Measurements from ENCODE around the gene ABCC10.
"Not testable (repeated sequence)": the region's sequence is repeated elsewhere in the genome, so short reads cannot be mapped to it uniquely, and the experiment has no call there.

ABCC10 gene

DNA sequence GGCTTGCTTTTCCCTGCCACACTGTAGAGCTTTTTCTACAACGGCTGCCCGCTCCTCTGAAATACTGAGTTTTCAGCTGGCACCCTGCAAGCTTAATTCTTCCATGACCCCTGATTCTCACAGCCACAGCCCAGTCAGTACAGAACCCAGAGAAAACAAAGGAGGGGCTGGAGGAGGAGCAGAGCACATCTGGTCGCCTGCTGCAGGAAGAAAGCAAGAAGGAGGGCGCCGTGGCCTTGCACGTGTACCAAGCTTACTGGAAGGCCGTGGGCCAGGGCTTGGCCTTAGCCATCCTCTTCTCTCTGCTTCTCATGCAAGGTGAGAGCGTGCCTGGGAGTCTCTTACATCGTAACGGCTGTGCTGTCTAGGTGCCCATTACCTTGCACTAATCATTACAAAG lies 16.7 kb downstream of the ABCC10 start:
- DNase-seq (ENCODE audit: low spot score), result no peak

DNA sequence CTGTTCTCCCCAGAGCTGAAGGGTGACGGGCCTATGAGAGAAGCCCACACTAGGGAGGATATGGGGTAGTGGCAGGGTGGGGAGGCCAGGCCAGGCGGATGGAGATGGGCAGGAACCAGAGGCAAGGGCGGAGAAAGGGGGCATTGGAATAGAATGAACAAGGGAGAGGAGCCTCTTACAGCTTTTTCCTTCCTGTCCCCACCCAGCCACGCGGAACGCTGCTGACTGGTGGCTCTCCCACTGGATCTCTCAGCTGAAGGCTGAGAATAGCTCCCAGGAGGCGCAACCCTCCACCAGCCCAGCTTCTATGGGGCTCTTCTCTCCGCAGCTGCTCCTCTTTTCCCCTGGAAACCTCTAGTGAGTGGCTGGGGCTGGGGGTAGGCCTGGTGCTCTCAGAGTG lies 17.2 kb downstream of the ABCC10 start:
- DNase-seq (ENCODE audit: low spot score), result no peak

DNA sequence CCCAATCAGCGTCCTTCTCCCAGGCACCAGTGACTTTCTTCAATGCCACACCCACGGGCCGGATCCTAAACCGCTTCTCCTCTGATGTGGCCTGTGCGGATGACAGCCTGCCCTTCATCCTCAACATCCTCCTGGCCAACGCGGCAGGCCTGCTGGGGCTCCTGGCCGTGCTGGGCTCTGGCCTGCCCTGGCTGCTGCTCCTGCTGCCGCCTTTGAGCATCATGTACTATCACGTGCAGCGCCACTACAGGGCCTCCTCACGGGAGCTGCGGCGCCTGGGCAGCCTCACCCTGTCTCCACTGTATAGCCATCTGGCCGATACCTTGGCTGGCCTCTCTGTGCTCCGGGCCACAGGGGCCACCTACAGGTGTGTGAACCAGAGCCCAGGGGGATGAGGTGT lies 18.2 kb downstream of the ABCC10 start:
- no peak for DNase-seq (ENCODE audit: low spot score)

DNA sequence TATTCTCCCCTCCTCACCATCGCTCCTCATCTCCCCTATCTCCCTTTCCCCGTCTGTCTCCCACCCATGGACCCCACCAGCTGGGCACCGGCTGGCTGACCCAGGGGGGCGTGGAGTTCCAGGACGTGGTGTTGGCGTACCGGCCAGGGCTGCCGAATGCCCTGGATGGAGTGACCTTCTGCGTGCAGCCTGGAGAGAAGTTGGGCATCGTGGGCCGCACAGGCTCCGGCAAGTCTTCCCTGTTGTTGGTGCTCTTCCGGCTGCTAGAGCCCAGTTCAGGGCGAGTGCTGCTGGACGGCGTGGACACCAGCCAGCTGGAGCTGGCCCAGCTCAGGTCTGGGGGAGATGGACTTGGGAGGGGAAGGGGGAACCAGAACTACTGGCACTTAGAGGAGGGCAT lies 20.3 kb downstream of the ABCC10 start:
- no peak for DNase-seq (ENCODE audit: low spot score)

DNA sequence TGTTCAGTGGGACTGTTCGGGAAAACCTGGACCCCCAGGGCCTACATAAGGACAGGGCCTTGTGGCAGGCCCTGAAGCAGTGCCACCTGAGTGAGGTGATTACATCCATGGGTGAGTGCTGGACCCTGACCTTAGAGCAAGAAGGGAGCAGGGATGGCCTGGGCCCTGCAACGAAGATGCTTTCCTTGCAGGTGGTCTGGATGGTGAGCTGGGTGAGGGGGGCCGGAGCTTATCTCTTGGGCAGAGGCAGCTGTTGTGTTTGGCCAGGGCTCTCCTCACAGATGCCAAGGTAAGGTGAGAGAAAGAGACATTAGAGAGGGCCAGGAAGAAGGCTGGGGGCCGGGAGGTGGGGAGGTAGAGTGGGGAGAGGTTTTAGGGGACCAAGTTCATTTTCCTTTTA lies 21.6 kb downstream of the ABCC10 start:
- DNase-seq (ENCODE audit: low spot score), result no peak

DNA sequence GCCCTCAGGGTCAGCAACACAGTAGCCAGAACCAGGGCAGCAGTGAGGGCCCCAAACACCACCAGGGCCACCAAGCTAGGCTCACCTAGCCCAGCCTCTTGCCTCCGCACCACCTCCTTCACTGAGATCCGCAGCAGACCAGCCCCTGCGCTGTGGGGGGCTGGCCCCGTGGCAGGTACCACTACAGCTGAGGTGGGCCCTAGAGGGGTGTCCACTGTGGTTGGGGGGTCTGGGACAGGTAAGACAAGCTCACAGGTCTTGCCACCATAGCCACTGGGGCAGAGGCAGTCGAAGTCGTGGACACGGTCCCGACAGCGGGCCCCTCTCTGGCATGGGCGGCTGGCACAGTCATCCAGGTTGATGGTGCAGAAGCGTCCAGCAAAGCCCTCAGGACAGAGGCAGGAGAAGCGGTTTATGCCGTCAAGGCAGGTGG lies 23.4 kb downstream of the ABCC10 start:
- no peak for DNase-seq (ENCODE audit: low spot score)

DNA sequence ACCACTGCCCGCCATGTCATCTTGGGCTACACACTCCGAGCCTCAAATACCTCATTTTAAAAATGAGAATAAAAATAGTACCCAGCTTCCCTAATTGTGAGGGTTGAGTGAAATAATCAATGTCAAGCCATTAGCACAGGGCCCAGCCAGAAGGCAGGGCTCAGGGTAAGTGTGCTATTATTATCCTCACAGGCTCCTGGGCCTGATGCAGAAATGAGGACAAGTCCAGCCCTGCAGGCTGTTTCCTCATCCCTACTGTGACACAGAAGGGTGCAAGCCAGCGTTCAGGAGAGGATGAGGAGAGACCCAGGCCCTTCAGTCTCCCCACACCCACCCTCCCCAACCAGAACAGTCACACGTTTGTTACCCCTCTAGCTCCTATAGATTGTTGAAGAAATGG lies 24.0 kb downstream of the ABCC10 start:
- no peak for DNase-seq (ENCODE audit: low spot score)

DNA sequence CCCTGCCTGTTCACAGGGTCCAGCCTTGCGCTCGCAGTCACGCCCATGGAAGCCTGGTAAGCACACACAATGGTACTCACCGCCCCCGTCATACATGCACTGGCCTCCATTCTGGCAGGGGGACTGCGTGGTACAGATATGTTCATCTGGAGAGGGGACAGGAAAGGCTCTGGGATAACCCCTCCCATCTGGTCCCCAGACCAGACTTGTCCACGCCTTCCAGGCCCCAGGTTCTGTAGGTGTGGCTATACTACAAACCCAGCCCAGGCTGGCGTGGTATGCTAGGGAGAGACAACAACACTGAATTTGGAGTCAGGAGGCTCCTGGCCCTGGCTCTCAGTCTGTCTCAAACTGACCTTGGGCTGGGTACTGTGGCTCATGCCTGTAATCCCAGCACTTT lies 24.6 kb downstream of the ABCC10 start:
- DNase-seq (ENCODE audit: low spot score), result no peak

DNA sequence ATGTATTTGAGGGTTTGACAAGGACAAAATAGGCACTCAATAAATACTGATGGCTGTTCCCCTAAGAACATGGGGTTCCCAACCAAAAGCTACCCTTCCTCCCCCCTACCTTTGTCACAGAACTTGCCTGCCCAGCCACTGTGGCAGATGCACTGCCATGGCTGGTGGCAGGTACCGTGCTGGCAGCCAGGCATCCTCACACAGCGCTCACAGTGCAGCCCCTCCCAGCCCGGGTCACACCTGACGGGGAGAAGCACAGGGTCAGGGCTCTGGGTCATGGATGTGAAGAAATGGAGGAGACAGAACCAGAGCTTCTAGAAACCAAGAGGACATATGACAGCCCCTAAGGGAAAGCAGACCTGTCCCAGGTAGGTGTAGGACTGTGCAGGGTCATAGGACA lies 25.6 kb downstream of the ABCC10 start:
- DNase-seq (ENCODE audit: low spot score), result no peak

DNA sequence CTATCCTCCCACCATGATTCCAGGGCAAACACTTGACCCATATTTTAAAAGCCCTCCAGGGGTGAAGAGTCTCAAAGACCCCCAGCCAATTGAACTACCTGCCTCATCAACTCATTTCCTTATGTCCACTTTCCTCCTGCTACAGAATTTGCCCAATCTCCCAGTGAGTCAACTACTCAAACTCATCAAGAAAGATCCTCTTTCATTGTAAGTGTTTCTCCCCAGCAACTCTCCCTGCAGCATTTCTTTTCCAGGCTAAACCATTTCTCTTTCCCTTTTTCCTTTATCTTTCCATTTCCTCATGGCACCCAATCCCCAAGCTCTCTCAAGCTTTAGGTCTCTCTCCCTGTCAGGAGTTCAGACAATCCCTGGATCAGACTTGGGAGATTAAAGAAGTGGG lies 26.5 kb downstream of the ABCC10 start:
- DNase-seq (ENCODE audit: low spot score), result no peak

DNA sequence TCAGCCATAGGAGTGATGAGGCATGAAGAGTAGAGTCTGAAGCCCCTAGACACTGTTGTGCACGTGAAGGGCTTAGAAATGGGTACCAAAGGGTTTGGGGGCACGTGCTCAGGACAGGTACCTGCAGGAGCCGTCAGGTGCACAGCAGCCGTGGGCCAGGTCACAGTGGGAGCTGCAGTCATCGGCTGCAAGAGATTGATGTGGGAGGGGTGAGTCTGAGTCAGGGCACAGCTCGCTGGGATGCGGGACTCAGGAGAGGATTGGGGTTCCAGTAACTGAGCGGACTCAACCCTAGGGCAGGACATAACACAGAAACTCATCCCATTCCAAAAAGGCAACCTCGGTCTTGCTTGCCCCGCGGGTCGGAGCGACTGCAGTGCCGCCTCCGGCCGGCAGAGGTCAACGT lies 27.0 kb downstream of the ABCC10 start:
- peak; percentile 61 for DNase-seq (ENCODE audit: low spot score)

DNA sequence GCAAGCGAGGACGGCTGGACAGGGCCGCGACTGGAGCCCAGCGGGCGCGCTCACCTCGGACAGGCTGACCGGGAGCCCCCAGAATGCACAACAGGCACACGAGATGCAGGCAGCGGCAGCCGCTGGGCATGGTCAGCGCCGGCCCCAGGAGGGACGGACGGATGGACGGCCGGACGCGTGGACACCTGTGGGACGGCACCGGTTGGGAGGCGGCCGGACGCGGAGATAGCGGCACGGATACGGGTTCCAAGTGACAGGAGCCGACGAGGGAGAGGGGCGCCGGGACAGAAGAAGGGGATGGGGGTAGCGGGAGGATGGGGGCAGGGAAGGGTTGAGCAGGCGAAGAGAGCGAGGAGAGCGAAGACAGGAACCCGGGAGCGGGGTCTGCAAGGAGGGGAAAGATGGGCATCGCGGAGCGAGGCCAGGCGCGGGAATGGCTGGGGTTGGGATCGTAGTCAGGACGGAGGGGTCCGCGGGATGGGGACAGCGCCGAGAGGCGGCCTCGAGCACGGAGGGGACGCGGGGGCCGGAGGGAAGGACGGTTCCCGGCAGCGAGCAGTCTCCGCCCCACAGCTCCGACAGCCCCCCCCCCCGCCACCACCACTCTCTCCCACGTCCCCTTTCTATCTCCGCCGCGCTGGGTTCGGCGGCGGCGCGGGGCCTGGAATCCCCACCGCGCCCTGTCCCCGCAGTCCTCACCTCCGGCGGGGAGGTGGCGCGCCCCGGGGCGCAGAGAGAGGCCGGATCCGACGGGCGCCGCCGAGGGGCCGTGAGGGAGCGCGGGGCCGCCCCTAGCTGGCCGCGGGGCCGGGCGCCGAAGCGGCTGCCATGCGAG lies 27.6 kb downstream of the ABCC10 start:
- DNase-seq (ENCODE audit: low spot score), result peak; percentile 4

DNA sequence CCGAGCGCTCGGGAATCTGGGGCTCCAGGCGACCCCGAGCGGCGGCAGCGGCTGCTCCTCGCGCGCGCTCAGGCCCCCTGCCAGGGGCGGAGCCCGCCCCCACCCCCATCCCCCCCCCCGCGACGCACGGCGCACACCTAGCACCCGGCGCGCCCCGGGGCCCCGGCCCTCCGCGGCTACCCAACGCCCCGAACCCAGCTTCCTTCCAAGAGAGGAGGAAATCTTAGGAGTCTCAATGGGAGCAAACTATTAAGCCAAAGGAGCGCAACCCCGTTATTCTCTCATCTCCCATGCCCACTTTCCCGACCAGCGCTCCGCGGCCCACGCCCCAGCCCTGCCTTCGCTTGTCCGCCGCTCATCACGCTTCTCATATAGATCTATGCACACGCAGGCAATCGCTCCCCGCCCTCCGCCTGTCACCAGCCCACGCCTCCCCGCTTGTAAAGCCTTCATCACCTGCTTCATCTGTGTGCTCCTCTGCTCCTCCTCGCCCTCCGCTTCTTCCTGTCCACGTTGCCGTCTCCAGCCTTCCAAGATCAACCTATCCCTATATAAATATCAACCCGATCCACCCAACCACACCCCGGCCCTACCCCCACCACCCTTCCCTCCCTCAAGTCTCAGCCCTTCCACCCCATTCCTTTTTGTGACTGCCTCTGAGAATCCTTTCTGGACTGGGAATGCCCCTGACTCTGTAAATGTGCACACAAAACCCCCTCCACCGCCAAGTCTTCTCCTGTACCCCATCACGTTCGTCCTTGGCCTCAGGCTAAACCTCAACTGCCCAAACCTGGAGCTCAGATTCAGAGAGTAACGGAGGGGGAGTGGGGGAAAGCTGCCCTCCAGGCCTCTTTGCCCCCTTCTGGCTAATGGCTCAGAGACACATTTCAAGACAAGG lies 28.4 kb downstream of the ABCC10 start, which contains the start of gene DLK2:
Gene DLK2, minus strand, starts transcription at position 18 of the 898 bp plus-strand sequence. CDS start 723 bp downstream, outside the sequence.
- DNase-seq (ENCODE audit: low spot score), result peak; percentile 46

DNA sequence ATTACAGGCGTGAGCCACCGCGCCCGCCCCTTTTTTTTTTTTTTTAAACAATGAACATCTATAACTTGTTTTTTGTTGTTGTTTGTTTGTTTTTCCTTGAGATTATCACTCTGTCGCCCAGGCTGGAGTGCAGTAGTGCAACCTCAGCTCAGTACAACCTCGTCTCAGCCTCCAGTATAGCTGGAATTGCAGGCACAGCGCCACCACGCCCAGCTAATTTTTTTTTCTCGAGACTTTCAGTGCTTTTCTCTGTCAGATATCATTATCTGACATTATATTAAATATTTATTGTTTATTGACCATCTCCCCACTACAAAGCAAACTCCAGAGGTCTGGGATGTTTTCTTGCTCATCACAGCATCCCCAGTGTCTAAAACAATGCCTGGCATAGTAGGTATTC lies 30.3 kb downstream of the ABCC10 start:
- no peak for DNase-seq (ENCODE audit: low spot score)

DNA sequence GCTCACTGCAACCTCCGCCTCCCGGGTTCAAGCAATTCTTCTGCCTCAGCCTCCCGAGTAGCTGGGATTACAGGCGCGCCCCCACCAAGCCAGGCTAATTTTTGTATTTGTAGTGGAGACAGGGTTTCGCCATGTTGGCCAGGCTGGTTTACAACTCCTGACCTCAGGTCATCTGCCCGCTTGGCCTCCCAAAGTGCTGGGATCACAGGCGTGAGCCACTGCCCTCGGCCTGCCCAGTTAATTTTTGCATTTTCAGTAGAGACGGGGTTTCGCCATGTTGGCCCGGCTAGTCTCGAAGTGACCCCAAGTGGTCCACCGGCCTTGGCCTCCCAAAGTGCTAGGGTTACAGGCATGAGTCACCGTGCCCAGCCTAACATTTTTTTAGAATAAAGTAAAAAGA lies 30.8 kb downstream of the ABCC10 start:
- not testable (repeated sequence) for DNase-seq (ENCODE audit: low spot score)

DNA sequence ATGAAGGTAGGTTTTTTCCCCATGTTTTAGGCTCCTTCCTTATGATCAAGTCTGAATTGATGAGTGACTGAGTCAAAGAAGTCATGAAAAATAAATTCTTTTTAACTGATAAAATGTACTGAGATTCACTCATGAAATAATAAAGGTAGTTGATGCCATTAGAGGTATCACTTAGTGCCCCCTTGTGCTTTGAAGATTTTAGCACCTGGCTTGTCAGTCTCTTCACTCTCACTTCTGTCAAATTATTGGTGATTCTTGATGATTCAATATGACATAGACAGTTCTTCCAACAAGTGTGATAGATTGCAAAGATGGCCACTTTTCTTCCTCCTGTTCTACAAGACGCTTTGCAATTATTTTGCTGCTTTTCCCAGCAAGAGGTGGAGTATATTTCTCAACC lies 32.2 kb downstream of the ABCC10 start:
- no peak for DNase-seq (ENCODE audit: low spot score)

DNA sequence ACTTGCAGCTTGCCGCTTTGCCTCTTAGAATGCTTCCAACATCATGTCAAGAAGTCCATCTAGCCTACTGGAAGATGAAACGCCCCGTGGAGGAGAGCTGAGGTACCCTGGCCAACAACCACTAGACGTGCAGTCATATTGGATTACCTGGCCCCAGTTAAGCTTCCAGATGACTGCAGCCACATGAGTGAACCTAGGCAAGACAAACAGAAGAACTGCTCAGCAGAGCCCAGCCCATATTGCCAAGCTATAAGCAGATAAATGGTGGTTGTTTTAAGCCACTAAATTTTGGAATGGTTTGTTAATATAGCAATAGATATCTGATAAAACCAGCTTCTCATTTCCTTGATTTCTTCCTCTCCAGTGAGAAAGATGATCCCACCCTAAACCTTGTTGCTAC lies 32.7 kb downstream of the ABCC10 start:
- no peak for DNase-seq (ENCODE audit: low spot score)

DNA sequence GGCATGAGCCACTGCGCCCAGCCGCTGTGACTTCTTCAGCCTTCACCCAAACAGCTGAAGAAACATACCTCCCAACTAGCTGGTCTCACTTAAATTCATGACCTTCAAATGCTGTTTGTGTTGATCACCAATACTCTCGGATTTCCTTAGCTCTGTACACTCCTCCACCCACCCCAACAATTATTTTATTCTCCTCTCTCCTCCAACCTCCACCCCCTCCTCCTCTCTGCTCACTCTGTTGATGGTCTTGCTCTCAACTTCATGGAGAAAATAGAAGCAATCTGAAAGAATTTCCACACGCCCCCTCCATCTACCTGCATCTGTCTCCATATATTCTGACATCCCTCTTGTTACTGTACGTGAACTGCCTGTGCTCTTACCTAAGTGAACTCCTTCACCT lies 34.6 kb downstream of the ABCC10 start:
- no peak for DNase-seq (ENCODE audit: low spot score)

DNA sequence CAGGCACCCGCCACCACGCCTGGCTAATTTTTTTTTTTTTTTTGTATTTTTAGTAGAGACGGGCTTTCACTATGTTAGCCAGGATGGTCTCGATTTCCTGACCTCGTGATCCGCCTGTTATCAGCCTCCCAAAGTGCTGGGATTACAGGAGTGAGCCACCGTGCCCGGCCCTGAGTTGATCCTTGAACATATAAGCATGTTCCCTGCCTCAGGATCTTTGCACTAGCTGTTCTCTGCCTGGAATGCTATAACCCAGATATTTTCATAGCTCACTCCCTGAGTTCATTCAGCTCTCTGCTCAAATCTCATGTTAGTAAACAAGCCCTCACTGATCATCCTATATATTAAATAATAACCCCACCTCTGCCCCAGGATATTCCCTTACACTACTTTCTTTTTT lies 37.0 kb downstream of the ABCC10 start:
- DNase-seq (ENCODE audit: low spot score), result no peak

DNA sequence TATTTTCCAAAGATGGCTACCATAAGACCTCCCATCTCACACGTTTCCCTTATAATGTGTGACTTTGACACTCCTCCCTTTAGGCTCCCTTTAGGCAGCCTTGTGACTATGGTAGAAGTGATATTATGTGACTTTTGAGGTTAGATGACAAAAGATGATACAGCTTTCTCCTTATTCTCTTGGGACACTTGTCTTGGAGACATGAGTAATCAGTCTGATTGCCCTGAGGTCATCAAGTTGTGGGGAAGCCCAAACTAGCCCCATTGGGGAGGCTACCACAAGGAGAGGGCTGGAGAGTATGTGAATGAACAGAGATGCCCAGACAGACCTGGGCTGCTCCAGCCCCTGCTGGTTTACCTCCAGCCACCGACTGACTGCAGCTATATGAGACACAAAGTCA lies 38.6 kb downstream of the ABCC10 start:
- no peak for DNase-seq (ENCODE audit: low spot score)

DNA sequence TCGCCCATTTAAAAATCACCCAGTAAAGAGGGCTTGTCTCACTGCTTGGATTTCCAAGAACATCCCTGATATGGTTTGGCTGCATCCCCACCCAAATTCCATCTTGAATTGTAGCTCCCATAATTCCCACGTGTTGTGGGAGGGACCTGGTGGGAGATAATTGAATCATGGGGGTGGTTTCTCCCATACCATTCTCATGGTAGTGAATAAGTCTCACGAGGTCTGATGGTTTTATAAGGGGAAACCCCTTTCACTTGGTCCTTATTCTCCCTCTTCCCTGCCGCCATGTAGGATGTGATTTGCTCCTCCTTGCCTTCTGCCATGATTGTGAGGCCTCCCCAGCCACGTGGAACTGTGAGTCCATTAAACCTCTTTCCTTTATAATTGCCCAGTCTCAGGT lies 39.9 kb downstream of the ABCC10 start:
- not testable (repeated sequence) for DNase-seq (ENCODE audit: low spot score)

DNA sequence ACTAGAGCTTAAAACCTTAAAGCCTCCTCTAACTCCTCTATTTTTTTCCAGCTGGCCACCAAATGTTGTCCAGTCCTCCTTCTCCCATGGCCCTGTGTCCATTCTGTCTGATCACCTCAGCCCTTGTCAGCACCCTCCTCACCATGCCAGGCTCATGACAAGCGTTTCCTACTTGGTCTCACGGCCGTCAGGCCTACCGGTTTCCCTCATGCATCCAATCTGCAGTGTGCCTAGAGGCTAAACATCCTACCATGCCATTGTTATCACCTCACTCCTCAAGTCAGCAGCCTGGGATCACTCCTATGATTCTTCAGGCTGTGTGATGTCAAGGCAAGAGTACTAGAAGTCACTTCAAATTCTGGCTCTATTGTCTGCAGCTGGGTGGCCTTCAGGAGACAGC lies 40.4 kb downstream of the ABCC10 start:
- DNase-seq (ENCODE audit: low spot score), result no peak

DNA sequence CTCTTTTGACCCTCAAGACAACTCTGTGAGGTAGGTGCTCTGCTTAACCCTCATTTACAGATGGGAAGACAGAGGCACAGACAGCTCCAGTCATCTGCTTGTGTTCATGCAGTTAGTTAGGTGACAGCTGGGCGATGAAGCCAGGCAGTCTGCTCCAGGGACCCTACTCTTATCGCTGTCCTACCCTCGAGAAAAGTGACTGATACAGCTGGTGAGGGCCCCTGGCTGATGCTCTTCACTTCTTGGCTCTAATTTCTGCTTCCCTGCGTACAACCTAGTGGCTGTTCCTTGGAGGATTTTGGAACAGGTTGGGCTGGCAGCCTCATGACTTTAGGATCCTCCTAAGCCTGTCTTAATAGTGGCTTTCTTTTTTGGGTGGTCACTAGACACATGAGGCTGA lies 40.9 kb downstream of the ABCC10 start:
- DNase-seq (ENCODE audit: low spot score), result no peak

All from CD4-positive, alpha-beta T cell treated with Interleukin-6 at 100 ng/mL for 8 hours (primary cell).